Heart right ventricle (tissue), 16 donors: ENCODE data around the gene CGRRF1. TPM values are rescaled to one million over a fixed set of nuclear protein-coding genes. Genes with fewer than 3 reads are reported as not detected.

Source experiments
- ATAC-seq, 8 donors: fragments of 200-7000 bp; cut with Tn5 transposase; one replicate each; pipeline ENCODE4 v1.9.1; 2020; ENCODE audit warnings: mild to moderate bottlenecking in 8 of 8, moderate library complexity in 8 of 8, moderate number of reproducible peaks in 1 of 8
- DNase-seq, 2 donors: peaks; one replicate each; pipeline ENCODE4 v3.0.0-alpha.2; 2020
- H3K27ac ChIP-seq, 10 donors: fragments of 200-600 bp; sonication (generic) in 2 of 10; one replicate each; pipeline versions ENCODE4 v1.5.0 to v1.8.0; 2020 to 2022; ENCODE audit warnings: mild to moderate bottlenecking in 3 of 10
- H3K27me3 ChIP-seq, 7 donors: fragments of 200-600 bp; one replicate each; pipeline ENCODE4 v1.8.0; 2021 to 2022; ENCODE audit warnings: mild to moderate bottlenecking in 2 of 7
- H3K36me3 ChIP-seq, 9 donors: fragments of 200-600 bp; sonication (generic) in 1 of 9; one replicate each; pipeline versions ENCODE4 v1.5.0 to v1.8.0; 2020 to 2022; ENCODE audit warnings: mild to moderate bottlenecking in 2 of 9
- H3K4me1 ChIP-seq, 9 donors: fragments of 200-600 bp; sonication (generic) in 1 of 9; one replicate each; pipeline versions ENCODE4 v1.5.0 to v1.8.0; 2020 to 2022; ENCODE audit warnings: mild to moderate bottlenecking in 4 of 9
- H3K4me3 ChIP-seq, 10 donors: fragments of 200-600 bp; sonication (generic) in 2 of 10; one replicate each; pipeline versions ENCODE4 v1.5.0 to v1.8.0; 2020 to 2022; ENCODE audit warnings: mild to moderate bottlenecking in 7 of 10, moderate library complexity in 2 of 10
- H3K9me3 ChIP-seq, 11 donors: fragments of 200-600 bp in 10 of 11; sonication (generic) in 2 of 11; one replicate each; pipeline versions ENCODE4 v1.5.0 to v1.8.0; 2013 to 2022; ENCODE audit warnings: mild to moderate bottlenecking in 2 of 11, control low read depth in 1 of 11, moderate library complexity in 1 of 11
- CTCF ChIP-seq, 9 donors: fragments of 200-600 bp; sonication (generic) in 2 of 9; IDR thresholded peaks; one replicate each; pipeline versions ENCODE4 v1.5.0 to v1.8.0; 2021 to 2022; ENCODE audit warnings: antibody characterized with exemption in 9 of 9, mild to moderate bottlenecking in 5 of 9, moderate library complexity in 1 of 9
- WGBS, 2 donors: extraction: QIAGEN DNeasy Blood & Tissue Kit; methylation state at CpG; one replicate each; pipeline ENCODE4 v1.1.7; 2013; ENCODE audit warnings: inconsistent platforms in 1 of 2; 5-methylcytosine and 5-hydroxymethylcytosine counted together
- intact Hi-C, 10 donors: fragments of 100-400 bp; cut with DNase I; formaldehyde crosslinking; loops; one replicate each; pipeline versions ENCODE4 v1.11.1 to v1.14.2; 2022
- polyA plus RNA-seq, 2 donors: library from polyadenylated mRNA; stranded (reverse); fragments of 200-250 nt; gene quantifications; one replicate each; pipeline ENCODE4 v1.2.3, GENCODE V29; 2013
- total RNA-seq, 10 donors: library from RNA; stranded (reverse); fragmentation: NEBNext Ultra II Directional in 3 of 10; extraction: Animal tissue kit (Norgen Biotek cat#: 25700) in 3 of 10; gene quantifications; one replicate each; pipeline versions ENCODE4 v1.2.1 to v1.2.4, GENCODE V29; 2021 to 2023
- donor health status: Arrhythmogenic right ventricular cardiomyopathy.
- donor health status: ischemic (EF 13 %, LVEDD 7.1; RV severe dilation, severe dysfunction).
- donor health status: healthy with polysubstance abuse.
- donor health status: DM: no; HTN: yes; CAD: no.
- donor health status: DM: no; HTN: no; CAD: no.
- donor health status: ischemic (EF 25% LVEDD 6.9; RV normal size, moderate dysfunction).
- donor health status: ischemic (EF 25% LVEDD 5.7; RV mildly dilated, moderate dysfunction).
- donor health status: healthy.
- donor health status: DM: yes; HTN: yes; CAD: no.
- donor health status: Ischemic cardiomyopathy.
- donor health status: ischemic (EF 35%, LVEDD 5.7; RV mildly dilated, moderate dysfunction).
- donor health status: nonischemic (EF 11% LVEDD 7.7; RV severe dilation, severe dysfunction).
- donor health status: DM: yes; HTN: yes; CAD: no.
- donor health status: PGD.
- donor health status: ischemic (EF 29% LVEDD 5.4; RV normal size, mild dysfunction).
- donor health status: nonischemic (EF 23%, LVEDD 6.1; RV moderate dilation, normal function).

CGRRF1 gene
- total and polyA plus RNA-seq, 12 donors, result 14.2 to 23.1 (median 17.6) TPM

DNA sequence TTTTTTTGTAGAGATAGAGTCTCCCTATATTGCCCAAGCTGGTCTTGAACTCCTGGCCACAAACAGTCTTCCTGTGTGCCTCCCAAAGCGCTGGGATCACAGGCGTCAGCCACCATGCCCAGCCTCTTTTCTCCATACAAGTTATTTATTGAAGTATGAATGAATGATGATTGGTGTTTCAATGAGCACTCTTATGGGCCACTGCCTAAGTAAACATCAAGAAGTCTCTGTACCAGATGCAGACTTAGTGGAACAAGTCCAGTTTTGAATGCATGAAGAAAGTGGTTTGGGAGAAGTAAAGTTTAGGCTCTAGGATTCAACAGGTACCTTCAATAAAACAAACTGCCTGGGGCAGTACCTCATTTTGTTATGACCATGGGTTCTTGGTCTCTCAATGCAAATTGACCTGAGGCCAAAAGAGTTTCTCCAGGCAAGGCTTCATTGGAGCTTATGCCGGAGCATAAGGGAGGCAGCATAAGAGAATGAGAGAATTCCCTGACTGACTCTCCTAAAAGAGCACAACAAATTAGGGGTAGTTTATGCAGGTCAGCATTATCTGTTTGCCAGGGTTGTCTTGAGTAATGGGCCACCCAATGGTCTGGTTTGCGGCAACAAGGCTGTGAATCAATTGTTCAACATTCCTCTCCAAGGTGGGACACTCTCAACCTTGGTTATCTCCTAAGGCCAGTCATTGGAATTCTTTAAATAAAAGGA, 19.8 kb upstream of the CGRRF1 start:
- Histone ChIP-seq H3K27ac (peak overlapping the region in 8 of 10 donors; percentile 88 to 99 (median 98)), H3K4me3 (peak overlapping the region in 6 of 10 donors; percentile 78 to 93 (median 84)), H3K9me3 (no peaks in the 10 kb centered on the region), H3K27me3 (no peaks in the 10 kb centered on the region), H3K4me1 (peaks cover 6 to 44% (median 26%) of the 10 kb centered on the region in 9 donors), H3K36me3 (no peaks in the 10 kb centered on the region)
- no peak for ATAC-seq
- no peak for TF ChIP-seq CTCF (IDR thresholded peaks at IDR 0.05)
- no peak for DNase-seq
- 93 to 97% methylated on average over 4 of the region's 4 CpGs for WGBS, 2 donors
- intact Hi-C loops, result loop anchor here in 4 of 10 donors (1.0 to 5.0 kb wide), 3 partner anchors 19 to 48 kb away; partner anchors contain the start of genes CNIH1 (in 3 of the 4) and CGRRF1 (in 2 of the 4)

GRCh38 chr14:54490445-54491175, 19.1 kb upstream of the CGRRF1 start:
- intact Hi-C loops, result loop anchor here in 1 of 10 donors (1.0 kb wide), 1 partner anchor 19 kb away; the partner anchor contains the start of gene CGRRF1

GRCh38 chr14:54493293-54493692, 16.4 kb upstream of the CGRRF1 start:
- Histone ChIP-seq H3K27me3 (no peaks in the 10 kb centered on the region), H3K9me3 (no peaks in the 10 kb centered on the region), H3K4me3 (no peak overlapping the region), H3K36me3 (no peaks in the 10 kb centered on the region), H3K27ac (no peak overlapping the region), H3K4me1 (peaks cover 0 to 15% (median 7%) of the 10 kb centered on the region in 9 donors)
- WGBS, 2 donors, result 63 to 68% methylated on average over 13 of the region's 13 CpGs
- DNase-seq (no peak), ATAC-seq (no peak)
- no peak for TF ChIP-seq CTCF (IDR thresholded peaks at IDR 0.05)
- intact Hi-C loops, result no loop called here

More at GRCh38 chr14:54490445-54491175, 19.1 kb upstream of the CGRRF1 start:
- no peak overlapping the region for H3K27ac ChIP-seq
- no peak for TF ChIP-seq CTCF (IDR thresholded peaks at IDR 0.05)
- H3K27me3 ChIP-seq, result no peaks in the 10 kb centered on the region
- no peaks in the 10 kb centered on the region for H3K9me3 ChIP-seq
- H3K36me3 ChIP-seq, result no peaks in the 10 kb centered on the region
- peaks cover 6 to 37% (median 26%) of the 10 kb centered on the region in 9 donors for H3K4me1 ChIP-seq
- 32 to 40% methylated on average over 3 of the region's 3 CpGs for WGBS, 2 donors
- DNase-seq (no peak), ATAC-seq (no peak)
- no peak overlapping the region for H3K4me3 ChIP-seq

DNA sequence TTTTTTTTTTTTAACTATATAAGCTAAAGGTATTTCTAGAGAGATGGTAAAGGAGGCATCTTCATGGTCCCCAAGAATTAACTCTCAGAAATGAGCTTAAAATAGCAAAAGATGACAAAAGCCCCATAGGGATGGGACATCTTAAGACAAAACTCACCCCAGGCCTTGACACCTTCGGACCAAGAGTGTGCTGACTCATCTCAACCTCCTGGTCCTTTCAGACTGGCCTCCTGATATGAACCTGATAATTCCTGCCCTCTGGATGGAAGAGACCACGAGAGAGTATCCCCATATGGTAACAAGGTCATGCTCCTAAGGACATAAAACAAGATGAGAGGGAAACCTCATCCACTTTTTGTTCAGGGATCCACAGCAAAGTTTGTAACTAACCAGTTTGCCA, 12.5 kb upstream of the CGRRF1 start:
- 53 to 75% methylated on average over 2 of the region's 2 CpGs for WGBS, 2 donors
- ATAC-seq, result no peak
- intact Hi-C loops, result no loop called here

More for the DNA sequence above, 12.5 kb upstream of the CGRRF1 start:
- H3K4me1 ChIP-seq, result peaks cover 0 to 19% (median 0%) of the 10 kb centered on the region in 9 donors
- no peaks in the 10 kb centered on the region for H3K36me3 ChIP-seq
- peak overlapping the region in 4 of 10 donors; percentile 3 to 74 (median 71) for H3K27ac ChIP-seq
- no peaks in the 10 kb centered on the region for H3K9me3 ChIP-seq
- H3K4me3 ChIP-seq, result no peak overlapping the region
- DNase-seq, result no peak
- no peak for TF ChIP-seq CTCF (IDR thresholded peaks at IDR 0.05)
- H3K27me3 ChIP-seq, result peaks cover 0 to 3% (median 0%) of the 10 kb centered on the region in 7 donors
